ENCODE measurements around the gene ZNF350.

DNA sequence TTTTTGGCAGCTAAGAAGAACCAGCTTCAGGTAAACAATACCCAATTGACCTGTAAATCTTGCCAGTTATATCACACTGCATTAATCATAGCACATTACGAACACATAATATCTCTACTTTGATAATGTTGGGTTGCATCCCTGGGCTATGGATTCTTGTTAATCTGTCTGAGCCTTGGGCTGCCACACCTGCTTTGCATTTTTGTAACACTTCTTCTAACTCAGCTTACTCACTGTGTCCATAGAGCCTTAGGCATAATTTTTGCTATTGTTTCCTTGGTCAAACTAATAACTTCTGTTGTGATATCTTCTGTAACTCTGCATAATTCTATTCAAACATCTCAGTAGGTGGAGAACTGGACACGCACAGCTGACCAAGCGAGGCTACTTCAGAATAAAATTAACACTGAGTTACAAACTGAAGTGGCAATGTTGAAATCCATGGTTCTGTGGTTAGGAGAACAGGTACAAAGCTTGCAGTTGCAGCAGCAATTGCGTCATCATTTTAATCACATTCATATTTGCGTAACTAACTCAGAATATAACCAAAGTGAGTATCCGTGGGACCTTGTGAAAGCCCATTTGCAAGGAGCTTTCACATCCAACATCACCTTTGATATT lies 6.4 kb downstream of the ZNF350 start:
- TF ChIP-seq, protein P1, sequence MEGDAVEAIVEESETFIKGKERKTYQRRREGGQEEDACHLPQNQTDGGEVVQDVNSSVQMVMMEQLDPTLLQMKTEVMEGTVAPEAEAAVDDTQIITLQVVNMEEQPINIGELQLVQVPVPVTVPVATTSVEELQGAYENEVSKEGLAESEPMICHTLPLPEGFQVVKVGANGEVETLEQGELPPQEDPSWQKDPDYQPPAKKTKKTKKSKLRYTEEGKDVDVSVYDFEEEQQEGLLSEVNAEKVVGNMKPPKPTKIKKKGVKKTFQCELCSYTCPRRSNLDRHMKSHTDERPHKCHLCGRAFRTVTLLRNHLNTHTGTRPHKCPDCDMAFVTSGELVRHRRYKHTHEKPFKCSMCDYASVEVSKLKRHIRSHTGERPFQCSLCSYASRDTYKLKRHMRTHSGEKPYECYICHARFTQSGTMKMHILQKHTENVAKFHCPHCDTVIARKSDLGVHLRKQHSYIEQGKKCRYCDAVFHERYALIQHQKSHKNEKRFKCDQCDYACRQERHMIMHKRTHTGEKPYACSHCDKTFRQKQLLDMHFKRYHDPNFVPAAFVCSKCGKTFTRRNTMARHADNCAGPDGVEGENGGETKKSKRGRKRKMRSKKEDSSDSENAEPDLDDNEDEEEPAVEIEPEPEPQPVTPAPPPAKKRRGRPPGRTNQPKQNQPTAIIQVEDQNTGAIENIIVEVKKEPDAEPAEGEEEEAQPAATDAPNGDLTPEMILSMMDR (IDR thresholded peaks at IDR 0.05; ENCODE audit: low read depth, low read length, poor library complexity, severe bottlenecking) = no peak
- no peak for TF ChIP-seq EZH2phosphoT487 (IDR thresholded peaks at IDR 0.05; ENCODE audit: borderline replicate concordance, low read length)
